Muscle of back (tissue), 11 donors: Measurements from ENCODE around the gene YBX3. TPM values are rescaled to one million over a fixed set of nuclear protein-coding genes. Genes with fewer than 3 reads are reported as not detected.

Experiments used
- DNase-seq, 3 donors: peaks; one replicate each; pipeline versions ENCODE4 v3.0.0 to v3.0.0-alpha.2; 2013
- polyA plus RNA-seq, 10 donors: library from polyadenylated mRNA; unstranded; fragments of 120-200 nt; gene quantifications; one replicate each; pipeline ENCODE4 v1.2.1, GENCODE V29; 2013; ENCODE audit not compliant: insufficient read length in 10 of 10

Gene YBX3
- polyA plus RNA-seq, 10 donors: 583 to 1,085 (median 921) TPM

- peak in 1 of 3 donors; percentile 56 for DNase-seq
These were observed 5.0 kb upstream of the YBX3 start for GRCh38 chr12:10728091-10728490.

GRCh38 chr12:10726945-10727344 is 3.8 kb upstream of the YBX3 start:
- DNase-seq: no peak

- DNase-seq: peak in 2 of 3 donors; percentile 59 to 74
These were observed 1.9 kb upstream of the YBX3 start for GRCh38 chr12:10725003-10725402.

GRCh38 chr12:10722502-10722904 is 620 bp downstream of the YBX3 start:
- no peak for DNase-seq

- DNase-seq: peak; percentile 90 to 95 (median 92)
These were observed 1.2 kb downstream of the YBX3 start for GRCh38 chr12:10721651-10722501.

GRCh38 chr12:10720974-10721650 is 2.0 kb downstream of the YBX3 start:
- peak in 1 of 3 donors; percentile 44 for DNase-seq

- no peak for DNase-seq
These were observed 3.6 kb downstream of the YBX3 start for GRCh38 chr12:10719482-10719881.

GRCh38 chr12:10718279-10718821 is 4.8 kb downstream of the YBX3 start:
- DNase-seq: peak; percentile 50 to 66 (median 56)

- no peak for DNase-seq
These were observed 5.7 kb downstream of the YBX3 start for GRCh38 chr12:10717410-10717809.

GRCh38 chr12:10716704-10717315 is 6.3 kb downstream of the YBX3 start:
- DNase-seq: peak; percentile 59 to 71 (median 62)

GRCh38 chr12:10716277-10716676 is 6.8 kb downstream of the YBX3 start:
- no peak for DNase-seq

- DNase-seq: no peak
These were observed 7.6 kb downstream of the YBX3 start for GRCh38 chr12:10715491-10715890.

GRCh38 chr12:10709808-10710207 is 13.3 kb downstream of the YBX3 start:
- DNase-seq: no peak

- DNase-seq: no peak
These were observed 14.3 kb downstream of the YBX3 start for GRCh38 chr12:10708862-10709261.

GRCh38 chr12:10705655-10706054 is 17.5 kb downstream of the YBX3 start:
- peak in 1 of 3 donors; percentile 48 for DNase-seq

GRCh38 chr12:10701843-10702242 is 21.3 kb downstream of the YBX3 start:
- DNase-seq: no peak

GRCh38 chr12:10701131-10701681 is 21.9 kb downstream of the YBX3 start:
- no peak for DNase-seq

- DNase-seq: no peak
These were observed 22.5 kb downstream of the YBX3 start for GRCh38 chr12:10700581-10700980.

GRCh38 chr12:10697862-10698261 is 25.3 kb downstream of the YBX3 start:
- DNase-seq: no peak

- DNase-seq: no peak
These were observed 26.0 kb downstream of the YBX3 start for GRCh38 chr12:10697156-10697555.

- no peak for DNase-seq
These were observed 32.2 kb downstream of the YBX3 start for GRCh38 chr12:10690906-10691305.

- no peak for DNase-seq
These were observed 34.0 kb downstream of the YBX3 start for GRCh38 chr12:10689146-10689545.
